ENCODE measurements around the gene CLCN4.

DNA sequence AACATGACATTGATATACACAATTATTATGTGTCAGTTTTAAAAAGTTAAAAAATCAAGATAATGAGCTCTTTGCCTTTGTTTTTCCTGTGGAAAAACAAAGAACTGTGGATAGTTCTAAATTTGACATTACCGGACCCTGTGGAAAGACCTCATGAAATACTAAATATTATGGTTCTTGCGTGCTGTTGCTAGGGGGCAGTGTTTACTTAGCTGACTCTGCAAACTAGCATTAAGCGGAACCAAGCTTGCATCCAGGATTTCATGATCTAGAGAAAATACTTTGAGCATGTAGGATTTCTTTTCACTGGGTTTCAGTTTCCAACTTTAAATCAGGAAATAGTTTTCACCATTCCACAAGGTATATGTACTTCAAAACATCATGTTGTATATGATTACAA lies 33.6 kb downstream of the CLCN4 start:
- TF ChIP-seq POLR2A (IDR thresholded peaks at IDR 0.05) (no peak), POLR2AphosphoS5 (IDR thresholded peaks at IDR 0.05) (no peak)
- TF ChIP-seq, protein P1, sequence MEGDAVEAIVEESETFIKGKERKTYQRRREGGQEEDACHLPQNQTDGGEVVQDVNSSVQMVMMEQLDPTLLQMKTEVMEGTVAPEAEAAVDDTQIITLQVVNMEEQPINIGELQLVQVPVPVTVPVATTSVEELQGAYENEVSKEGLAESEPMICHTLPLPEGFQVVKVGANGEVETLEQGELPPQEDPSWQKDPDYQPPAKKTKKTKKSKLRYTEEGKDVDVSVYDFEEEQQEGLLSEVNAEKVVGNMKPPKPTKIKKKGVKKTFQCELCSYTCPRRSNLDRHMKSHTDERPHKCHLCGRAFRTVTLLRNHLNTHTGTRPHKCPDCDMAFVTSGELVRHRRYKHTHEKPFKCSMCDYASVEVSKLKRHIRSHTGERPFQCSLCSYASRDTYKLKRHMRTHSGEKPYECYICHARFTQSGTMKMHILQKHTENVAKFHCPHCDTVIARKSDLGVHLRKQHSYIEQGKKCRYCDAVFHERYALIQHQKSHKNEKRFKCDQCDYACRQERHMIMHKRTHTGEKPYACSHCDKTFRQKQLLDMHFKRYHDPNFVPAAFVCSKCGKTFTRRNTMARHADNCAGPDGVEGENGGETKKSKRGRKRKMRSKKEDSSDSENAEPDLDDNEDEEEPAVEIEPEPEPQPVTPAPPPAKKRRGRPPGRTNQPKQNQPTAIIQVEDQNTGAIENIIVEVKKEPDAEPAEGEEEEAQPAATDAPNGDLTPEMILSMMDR (IDR thresholded peaks at IDR 0.05) = peak in 2 of 3 donors; percentile 21 to 28

Measured in breast epithelium (tissue), 3 donors.